ENCODE results near the gene CPSF4L. TPM values are rescaled to one million over a fixed set of nuclear protein-coding genes. Genes with fewer than 3 reads are reported as not detected.

CPSF4L gene
- polyA plus RNA-seq, 1 of the 3 experiments (the other 2 are of a cell fraction): 0.10 TPM

- H3K4me1 ChIP-seq (ENCODE audit: control insufficient read depth in 1 of 2, insufficient read depth in 2 of 2, low read depth in 1 of 2, low read length in 1 of 2): peaks cover 33 to 34% of the 10 kb centered on the region in 2 experiments; a peak in 3 of 4 replicates
- WGBS (ENCODE audit: low lambda C conversion rate): 44% methylated on average over 8 of the region's 8 CpGs
- H3K9ac ChIP-seq: peak overlapping the region; percentile 61
- DNase-seq: no peak
- H2AFZ ChIP-seq (ENCODE audit: low read depth): no peak overlapping the region
- peaks cover 32% of the 10 kb centered on the region for H3F3A ChIP-seq (replicated peaks; ENCODE audit: insufficient read depth)
- 0 out of 4 replicates have a peak overlapping the region, but pooled peaks of 1 of the 2 experiments have one; percentile 28 for H3K4me3 ChIP-seq (ENCODE audit: low read depth in 2 of 2, low read length in 1 of 2)
- H3K27ac ChIP-seq (ENCODE audit: low read depth in 2 of 2, low read length in 1 of 2): peak overlapping the region in 1 of 2 experiments; percentile 88; a peak in 2 of 4 replicates
- H4K20me1 ChIP-seq (ENCODE audit: insufficient read depth): peaks cover 61% of the 10 kb centered on the region
- no peaks in the 10 kb centered on the region for H3K9me3 ChIP-seq
- H3K27me3 ChIP-seq (ENCODE audit: insufficient read depth): no peaks in the 10 kb centered on the region
- CTCF ChIA-PET: interaction anchor here (0.7 to 2.8 kb wide), 6 partner anchors 10 to 78 kb away, joined by 3 to 16 read pairs (median 6); no protein-coding TSS in a partner anchor
- POLR2A ChIA-PET: no interaction called here
- peaks cover 99% of the 10 kb centered on the region for H3K79me2 ChIP-seq (ENCODE audit: insufficient read depth)
- H3K9me2 ChIP-seq: no peaks in the 10 kb centered on the region
- peaks cover 0 to under 1% of the 10 kb centered on the region in 2 experiments for H3K36me3 ChIP-seq (replicated peaks in 1 of 2; ENCODE audit: control insufficient read depth in 1 of 2, insufficient read depth in 2 of 2, low read length in 1 of 2)
- H3K4me2 ChIP-seq: peak overlapping the region; percentile 71
- TF ChIP-seq POLR2AphosphoS5 (IDR thresholded peaks at IDR 0.05; ENCODE audit: low read depth, low read length): peak; percentile 27; the same call in 1 of the 2 replicates
- TF ChIP-seq ZBTB33 (IDR thresholded peaks at IDR 0.05; ENCODE audit: borderline replicate concordance, low read depth): no peak
- TF ChIP-seq NFIC (IDR thresholded peaks at IDR 0.05; ENCODE audit: borderline replicate concordance): peak; percentile 94
- peak; percentile 83; the same call in 1 of the 2 replicates for TF ChIP-seq FOSL2 (IDR thresholded peaks at IDR 0.05; ENCODE audit: borderline replicate concordance, low read depth)
- TF ChIP-seq EP300 (IDR thresholded peaks at IDR 0.05; ENCODE audit: borderline replicate concordance in 1 of 2, low read depth in 1 of 2, low read length in 1 of 2): peak in 1 of 2 experiments; percentile 83; a peak in 1 of 4 replicates
- TF ChIP-seq FOXJ3 (CRISPR knock-in tag; IDR thresholded peaks at IDR 0.05): no peak
- TF ChIP-seq CHD2 (IDR thresholded peaks at IDR 0.05; ENCODE audit: low read length, partially characterized antibody): no peak
- TF ChIP-seq MEF2A (IDR thresholded peaks at IDR 0.05; ENCODE audit: borderline replicate concordance, low read depth): peak; percentile 84; the same call in 1 of the 2 replicates
- no peak for TF ChIP-seq MXI1 (IDR thresholded peaks at IDR 0.05; ENCODE audit: low read depth, low read length)
- TF ChIP-seq USF1 (IDR thresholded peaks at IDR 0.05; ENCODE audit: borderline replicate concordance, low read depth): no peak
- TF ChIP-seq TCF12 (IDR thresholded peaks at IDR 0.05): peak; percentile 79
- TF ChIP-seq SIN3A (IDR thresholded peaks at IDR 0.05; ENCODE audit: borderline replicate concordance, low read depth, low read length): no peak
- peak; percentile 75; the same call in 1 of the 2 replicates for TF ChIP-seq JUND (IDR thresholded peaks at IDR 0.05)
- TF ChIP-seq TAF1 (IDR thresholded peaks at IDR 0.05; ENCODE audit: borderline replicate concordance, low read depth, low read length): no peak
- no peak for TF ChIP-seq RAD21 (IDR thresholded peaks at IDR 0.05; ENCODE audit: low read length)
- TF ChIP-seq SMC3 (IDR thresholded peaks at IDR 0.05; ENCODE audit: low read depth, low read length): no peak
- TF ChIP-seq, protein P1, sequence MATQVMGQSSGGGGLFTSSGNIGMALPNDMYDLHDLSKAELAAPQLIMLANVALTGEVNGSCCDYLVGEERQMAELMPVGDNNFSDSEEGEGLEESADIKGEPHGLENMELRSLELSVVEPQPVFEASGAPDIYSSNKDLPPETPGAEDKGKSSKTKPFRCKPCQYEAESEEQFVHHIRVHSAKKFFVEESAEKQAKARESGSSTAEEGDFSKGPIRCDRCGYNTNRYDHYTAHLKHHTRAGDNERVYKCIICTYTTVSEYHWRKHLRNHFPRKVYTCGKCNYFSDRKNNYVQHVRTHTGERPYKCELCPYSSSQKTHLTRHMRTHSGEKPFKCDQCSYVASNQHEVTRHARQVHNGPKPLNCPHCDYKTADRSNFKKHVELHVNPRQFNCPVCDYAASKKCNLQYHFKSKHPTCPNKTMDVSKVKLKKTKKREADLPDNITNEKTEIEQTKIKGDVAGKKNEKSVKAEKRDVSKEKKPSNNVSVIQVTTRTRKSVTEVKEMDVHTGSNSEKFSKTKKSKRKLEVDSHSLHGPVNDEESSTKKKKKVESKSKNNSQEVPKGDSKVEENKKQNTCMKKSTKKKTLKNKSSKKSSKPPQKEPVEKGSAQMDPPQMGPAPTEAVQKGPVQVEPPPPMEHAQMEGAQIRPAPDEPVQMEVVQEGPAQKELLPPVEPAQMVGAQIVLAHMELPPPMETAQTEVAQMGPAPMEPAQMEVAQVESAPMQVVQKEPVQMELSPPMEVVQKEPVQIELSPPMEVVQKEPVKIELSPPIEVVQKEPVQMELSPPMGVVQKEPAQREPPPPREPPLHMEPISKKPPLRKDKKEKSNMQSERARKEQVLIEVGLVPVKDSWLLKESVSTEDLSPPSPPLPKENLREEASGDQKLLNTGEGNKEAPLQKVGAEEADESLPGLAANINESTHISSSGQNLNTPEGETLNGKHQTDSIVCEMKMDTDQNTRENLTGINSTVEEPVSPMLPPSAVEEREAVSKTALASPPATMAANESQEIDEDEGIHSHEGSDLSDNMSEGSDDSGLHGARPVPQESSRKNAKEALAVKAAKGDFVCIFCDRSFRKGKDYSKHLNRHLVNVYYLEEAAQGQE (IDR thresholded peaks at IDR 0.05; ENCODE audit: low read depth, low read length): 0 out of 2 replicates have a peak, but pooled peaks have one; percentile 40
- no peak for TF ChIP-seq YY1 (IDR thresholded peaks at IDR 0.05; ENCODE audit: low read depth)
- peak; percentile 93; the same call in 1 of the 2 replicates for TF ChIP-seq RXRA (IDR thresholded peaks at IDR 0.05; ENCODE audit: borderline replicate concordance, low read depth)
- TF ChIP-seq, protein P2, sequence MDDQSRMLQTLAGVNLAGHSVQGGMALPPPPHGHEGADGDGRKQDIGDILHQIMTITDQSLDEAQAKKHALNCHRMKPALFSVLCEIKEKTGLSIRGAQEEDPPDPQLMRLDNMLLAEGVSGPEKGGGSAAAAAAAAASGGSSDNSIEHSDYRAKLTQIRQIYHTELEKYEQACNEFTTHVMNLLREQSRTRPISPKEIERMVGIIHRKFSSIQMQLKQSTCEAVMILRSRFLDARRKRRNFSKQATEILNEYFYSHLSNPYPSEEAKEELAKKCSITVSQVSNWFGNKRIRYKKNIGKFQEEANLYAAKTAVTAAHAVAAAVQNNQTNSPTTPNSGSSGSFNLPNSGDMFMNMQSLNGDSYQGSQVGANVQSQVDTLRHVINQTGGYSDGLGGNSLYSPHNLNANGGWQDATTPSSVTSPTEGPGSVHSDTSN (IDR thresholded peaks at IDR 0.05): peak; percentile 63
- peak; percentile 80 for TF ChIP-seq MAX (IDR thresholded peaks at IDR 0.05; ENCODE audit: low read depth)
- no peak for TF ChIP-seq TEAD4 (IDR thresholded peaks at IDR 0.05; ENCODE audit: borderline replicate concordance, insufficient read depth)
These were observed 29.7 kb upstream of the CPSF4L start for GRCh38 chr17:73291260-73291801.
